ENCODE measurements around the gene OPRPN. TPM values are rescaled to one million over a fixed set of nuclear protein-coding genes. Genes with fewer than 3 reads are reported as not detected.

Gene OPRPN
- polyA plus RNA-seq, 1 experiment = not detected

- H3K27me3 ChIP-seq (ENCODE audit: control insufficient read depth, insufficient read depth, low read length) = no peaks in the 10 kb centered on the region
- POLR2A ChIA-PET = no interaction called here
- CTCF ChIA-PET = no interaction called here
- no peak overlapping the region for H3K4me3 ChIP-seq (ENCODE audit: low read depth, low read length)
- DNase-seq (ENCODE audit: low read depth, low spot score) = no peak
- no peak for TF ChIP-seq CTCF (IDR thresholded peaks at IDR 0.05; ENCODE audit: low read depth, low read length)
- H3K9me3 ChIP-seq (ENCODE audit: control insufficient read depth, insufficient read depth, low read length) = no peaks in the 10 kb centered on the region
- H3K27ac ChIP-seq (ENCODE audit: low read depth, low read length) = no peak overlapping the region
These were observed 51.5 kb downstream of the OPRPN start for GRCh38 chr4:70449220-70449619.

GRCh38 chr4:70452946-70453345 is 55.2 kb downstream of the OPRPN start:
- Histone ChIP-seq H3K9me3 (ENCODE audit: control insufficient read depth, insufficient read depth, low read length) (no peaks in the 10 kb centered on the region), H3K4me3 (ENCODE audit: low read depth, low read length) (no peak overlapping the region), H3K27ac (ENCODE audit: low read depth, low read length) (no peak overlapping the region), H3K27me3 (ENCODE audit: control insufficient read depth, insufficient read depth, low read length) (no peaks in the 10 kb centered on the region)
- no peak for TF ChIP-seq CTCF (IDR thresholded peaks at IDR 0.05; ENCODE audit: low read depth, low read length)
- no peak for DNase-seq (ENCODE audit: low read depth, low spot score)
- ChIA-PET CTCF (no interaction called here), POLR2A (no interaction called here)

Other genes with a start within 250 kb of the OPRPN start
- gene PRR27, start 243.7 kb upstream of the OPRPN start, polyA plus RNA-seq (2011; rRNA removed) = not detected in 2 replicates
- not detected in 2 replicates for gene ODAM, start 202.2 kb upstream of the OPRPN start, polyA plus RNA-seq (2011; rRNA removed)
- not detected in 2 replicates for gene FDCSP, start 171.8 kb upstream of the OPRPN start, polyA plus RNA-seq (2011; rRNA removed)
- not detected in 2 replicates for gene CSN3, start 155.3 kb upstream of the OPRPN start, polyA plus RNA-seq (2011; rRNA removed)
- not detected in 2 replicates for gene CABS1, start 63.0 kb upstream of the OPRPN start, polyA plus RNA-seq (2011; rRNA removed)
- not detected in 2 replicates for gene SMR3A, start 37.2 kb upstream of the OPRPN start, polyA plus RNA-seq (2011; rRNA removed)
- not detected in 2 replicates for gene SMR3B, start 14.8 kb upstream of the OPRPN start, polyA plus RNA-seq (2011; rRNA removed)
- not detected in 2 replicates for gene MUC7, start 74.3 kb downstream of the OPRPN start, polyA plus RNA-seq (2011; rRNA removed)
- gene AMTN, start 120.6 kb downstream of the OPRPN start, polyA plus RNA-seq (2011; rRNA removed) = not detected in 2 replicates
- not detected in 2 replicates for gene AMBN, start 194.3 kb downstream of the OPRPN start, polyA plus RNA-seq (2011; rRNA removed)
- gene ENAM, start 230.8 kb downstream of the OPRPN start, polyA plus RNA-seq (2011; rRNA removed) = 0.05 and 0.14 TPM in 2 replicates